ENCODE results near the gene NUP214. TPM values are rescaled to one million over a fixed set of nuclear protein-coding genes. Genes with fewer than 3 reads are reported as not detected.

The NUP214 gene
- polyA plus RNA-seq, 1 of the 3 experiments (the other 2 are of a cell fraction), result 8.0 TPM

DNA sequence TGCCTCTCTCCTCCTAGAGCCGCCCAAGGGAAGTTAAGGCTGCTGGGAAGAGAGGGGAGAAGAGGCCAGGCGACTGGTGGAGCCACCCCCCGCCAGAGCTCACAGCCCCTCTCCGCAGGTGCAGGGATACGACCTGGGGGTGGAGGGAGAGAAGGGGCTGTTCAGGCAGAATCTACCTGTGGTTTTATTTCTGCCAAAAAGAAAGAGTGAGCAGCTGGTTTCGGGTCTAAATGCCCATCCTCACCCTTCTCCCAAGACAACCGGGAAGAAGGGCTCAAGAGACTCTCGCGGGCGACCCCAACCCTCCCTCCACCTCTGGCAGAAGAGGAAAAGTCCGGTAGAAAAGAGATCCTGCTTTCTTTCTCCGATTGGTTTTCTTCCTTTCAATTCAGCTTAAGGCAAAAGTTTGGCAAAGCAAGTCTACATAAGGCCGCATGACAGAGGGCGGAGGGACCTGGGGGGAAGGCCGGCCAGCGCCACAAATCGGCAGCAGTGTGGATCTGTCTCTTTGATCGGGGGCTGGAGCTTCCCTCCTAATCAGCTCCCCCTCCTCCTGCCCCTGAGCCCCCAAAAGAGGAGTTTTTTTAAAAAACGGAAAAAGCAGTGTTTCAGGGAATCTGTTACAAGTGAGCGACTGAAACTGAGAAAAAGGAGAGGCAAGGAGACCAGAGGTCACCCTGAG, 134.7 kb downstream of the NUP214 start:
- no peak overlapping the region for H3K27ac ChIP-seq (ENCODE audit: low read depth in 2 of 2, low read length in 1 of 2)
- no peaks in the 10 kb centered on the region for H4K20me1 ChIP-seq (ENCODE audit: insufficient read depth)
- H3K4me1 ChIP-seq (ENCODE audit: control insufficient read depth in 1 of 2, insufficient read depth in 2 of 2, low read depth in 1 of 2, low read length in 1 of 2), result peaks cover 11% of the 10 kb centered on the region in 2 experiments; a peak in 2 of 4 replicates
- H3K9me3 ChIP-seq, result no peaks in the 10 kb centered on the region
- ChIA-PET POLR2A (no interaction called here), CTCF (interaction anchor here (1.4 kb wide), 1 partner anchor 76 kb away, joined by 8 read pairs; no protein-coding TSS in a partner anchor)
- no peak for TF ChIP-seq REST (IDR thresholded peaks at IDR 0.05; ENCODE audit: low read depth, low read length)
- TF ChIP-seq MEF2A (IDR thresholded peaks at IDR 0.05; ENCODE audit: borderline replicate concordance, low read depth), result no peak
- TF ChIP-seq, protein P1, sequence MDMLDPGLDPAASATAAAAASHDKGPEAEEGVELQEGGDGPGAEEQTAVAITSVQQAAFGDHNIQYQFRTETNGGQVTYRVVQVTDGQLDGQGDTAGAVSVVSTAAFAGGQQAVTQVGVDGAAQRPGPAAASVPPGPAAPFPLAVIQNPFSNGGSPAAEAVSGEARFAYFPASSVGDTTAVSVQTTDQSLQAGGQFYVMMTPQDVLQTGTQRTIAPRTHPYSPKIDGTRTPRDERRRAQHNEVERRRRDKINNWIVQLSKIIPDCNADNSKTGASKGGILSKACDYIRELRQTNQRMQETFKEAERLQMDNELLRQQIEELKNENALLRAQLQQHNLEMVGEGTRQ (IDR thresholded peaks at IDR 0.05; ENCODE audit: borderline replicate concordance, low read depth, low read length), result no peak
- no peak for TF ChIP-seq NFIC (IDR thresholded peaks at IDR 0.05; ENCODE audit: borderline replicate concordance)
- TF ChIP-seq TAF1 (IDR thresholded peaks at IDR 0.05; ENCODE audit: borderline replicate concordance, low read depth, low read length), result no peak
- TF ChIP-seq USF1 (IDR thresholded peaks at IDR 0.05; ENCODE audit: borderline replicate concordance, low read depth), result no peak
- no peak for TF ChIP-seq FOXM1 (IDR thresholded peaks at IDR 0.05; ENCODE audit: low read depth)
- TF ChIP-seq POLR2AphosphoS5 (IDR thresholded peaks at IDR 0.05; ENCODE audit: low read depth, low read length), result no peak
- no peak for TF ChIP-seq SIN3A (IDR thresholded peaks at IDR 0.05; ENCODE audit: borderline replicate concordance, low read depth, low read length)
- no peak for TF ChIP-seq YY1 (IDR thresholded peaks at IDR 0.05; ENCODE audit: low read depth)
- no peak for TF ChIP-seq RCOR1 (IDR thresholded peaks at IDR 0.05; ENCODE audit: low read length)
- no peak for TF ChIP-seq JUND (IDR thresholded peaks at IDR 0.05)
- TF ChIP-seq TCF12 (IDR thresholded peaks at IDR 0.05), result no peak
- no peak for TF ChIP-seq EP300 (IDR thresholded peaks at IDR 0.05; ENCODE audit: borderline replicate concordance in 1 of 2, low read depth in 1 of 2, low read length in 1 of 2)
- TF ChIP-seq RXRA (IDR thresholded peaks at IDR 0.05; ENCODE audit: borderline replicate concordance, low read depth), result no peak
- no peak for TF ChIP-seq MAX (IDR thresholded peaks at IDR 0.05; ENCODE audit: low read depth)
- TF ChIP-seq, protein P2, sequence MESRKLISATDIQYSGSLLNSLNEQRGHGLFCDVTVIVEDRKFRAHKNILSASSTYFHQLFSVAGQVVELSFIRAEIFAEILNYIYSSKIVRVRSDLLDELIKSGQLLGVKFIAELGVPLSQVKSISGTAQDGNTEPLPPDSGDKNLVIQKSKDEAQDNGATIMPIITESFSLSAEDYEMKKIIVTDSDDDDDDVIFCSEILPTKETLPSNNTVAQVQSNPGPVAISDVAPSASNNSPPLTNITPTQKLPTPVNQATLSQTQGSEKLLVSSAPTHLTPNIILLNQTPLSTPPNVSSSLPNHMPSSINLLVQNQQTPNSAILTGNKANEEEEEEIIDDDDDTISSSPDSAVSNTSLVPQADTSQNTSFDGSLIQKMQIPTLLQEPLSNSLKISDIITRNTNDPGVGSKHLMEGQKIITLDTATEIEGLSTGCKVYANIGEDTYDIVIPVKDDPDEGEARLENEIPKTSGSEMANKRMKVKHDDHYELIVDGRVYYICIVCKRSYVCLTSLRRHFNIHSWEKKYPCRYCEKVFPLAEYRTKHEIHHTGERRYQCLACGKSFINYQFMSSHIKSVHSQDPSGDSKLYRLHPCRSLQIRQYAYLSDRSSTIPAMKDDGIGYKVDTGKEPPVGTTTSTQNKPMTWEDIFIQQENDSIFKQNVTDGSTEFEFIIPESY (IDR thresholded peaks at IDR 0.05; ENCODE audit: borderline replicate concordance, low read depth), result no peak
- no peak overlapping the region for H3K9ac ChIP-seq
- 80% methylated on average over 20 of the region's 20 CpGs for WGBS (ENCODE audit: low lambda C conversion rate)
- DNase-seq, result no peak
- H3K27me3 ChIP-seq (ENCODE audit: insufficient read depth), result no peaks in the 10 kb centered on the region
- H3K36me3 ChIP-seq (replicated peaks in 1 of 2; ENCODE audit: control insufficient read depth in 1 of 2, insufficient read depth in 2 of 2, low read length in 1 of 2), result no peaks in the 10 kb centered on the region
- no peak overlapping the region for H3K4me2 ChIP-seq
- no peaks in the 10 kb centered on the region for H3K79me2 ChIP-seq (ENCODE audit: insufficient read depth)
- no peaks in the 10 kb centered on the region for H3K9me2 ChIP-seq
- peaks cover 9% of the 10 kb centered on the region for H3F3A ChIP-seq (replicated peaks; ENCODE audit: insufficient read depth)
- no peak overlapping the region for H2AFZ ChIP-seq (ENCODE audit: low read depth)
- no peak overlapping the region for H3K4me3 ChIP-seq (ENCODE audit: low read depth in 2 of 2, low read length in 1 of 2)

Measured in SK-N-SH (cell line).